HG02970 (cell line): ENCODE results near the gene APOL4.
"Not testable (repeated sequence)": the region's sequence is repeated elsewhere in the genome, so short reads cannot be mapped to it uniquely, and the experiment has no call there.

Experiments
- ATAC-seq: cut with Tn5 transposase; IDR thresholded peaks from one replicate; pipeline ENCODE4 v1.9.1; 2021; ENCODE audit warnings: mild to moderate bottlenecking, moderate library complexity, moderate number of reproducible peaks; ENCODE audit not compliant: unreplicated experiment, low FRiP score

Gene APOL4

DNA sequence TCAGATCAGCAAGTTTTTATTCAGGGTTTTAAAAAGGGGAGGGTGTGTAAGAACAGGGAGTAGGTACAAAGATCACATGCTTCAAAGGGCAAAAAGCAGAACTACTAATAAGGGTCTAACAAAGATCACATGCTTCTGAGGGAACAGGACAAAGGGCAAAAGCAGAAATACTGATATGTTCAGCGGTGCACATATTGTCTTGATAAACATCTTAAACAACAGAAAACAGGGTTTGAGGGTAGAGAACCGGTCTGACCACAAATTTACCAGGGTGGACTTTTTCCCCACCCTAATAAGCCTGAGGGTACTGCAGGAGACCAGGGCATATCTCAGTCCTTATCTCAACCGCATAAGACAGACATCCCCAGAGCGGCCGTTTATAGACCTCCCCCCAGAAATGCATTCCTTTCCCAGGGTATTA lies 7.9 kb upstream of the APOL4 start:
- not testable (repeated sequence) for ATAC-seq

DNA sequence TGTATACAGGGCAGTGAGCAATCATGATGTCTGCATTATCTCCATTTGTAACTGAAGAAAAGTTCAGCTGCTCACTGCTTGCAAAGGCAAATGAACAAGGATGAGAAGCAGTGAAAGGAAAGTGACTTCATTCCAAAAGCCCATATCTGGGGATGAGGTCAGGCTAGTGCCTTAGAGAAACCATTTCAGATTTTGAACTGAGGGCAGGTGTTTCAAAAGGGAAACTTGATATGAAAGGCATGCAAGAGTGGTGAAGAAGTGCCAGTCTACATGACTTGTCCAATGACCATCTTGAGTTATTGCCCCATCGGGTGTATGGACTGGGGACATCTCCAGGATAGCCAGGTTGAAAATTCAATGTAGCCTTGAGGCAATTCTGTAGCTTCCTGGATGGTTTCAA lies 7.3 kb upstream of the APOL4 start:
- ATAC-seq = no peak

DNA sequence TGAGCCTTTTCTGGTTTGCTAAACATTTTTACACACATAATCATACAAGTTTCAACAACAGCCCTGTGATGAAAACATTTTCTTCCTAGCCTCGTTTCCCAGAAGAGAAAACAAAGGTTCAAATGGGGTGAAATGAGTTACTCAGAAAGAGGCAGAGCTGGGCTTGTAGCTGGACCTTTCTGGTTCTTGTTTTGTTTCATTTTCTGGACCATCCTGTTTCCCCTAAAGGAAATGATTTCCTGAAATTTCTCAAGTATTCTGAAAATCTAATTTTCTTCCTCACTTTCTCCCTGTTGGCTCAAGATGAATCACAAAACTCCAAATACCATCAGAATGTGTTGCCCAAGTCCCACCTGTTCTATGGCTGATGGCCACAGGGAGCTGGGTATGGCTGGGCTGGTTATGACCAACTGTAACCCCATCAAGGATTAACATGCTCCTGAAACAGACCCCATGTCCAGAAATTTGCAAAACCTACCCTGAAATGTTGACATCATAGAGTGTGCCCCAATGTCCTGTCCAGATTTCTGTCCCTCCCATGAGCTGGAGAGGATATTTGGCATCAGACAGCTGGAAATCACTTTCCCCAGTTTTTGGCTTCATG lies 6.7 kb upstream of the APOL4 start:
- ATAC-seq = no peak

DNA sequence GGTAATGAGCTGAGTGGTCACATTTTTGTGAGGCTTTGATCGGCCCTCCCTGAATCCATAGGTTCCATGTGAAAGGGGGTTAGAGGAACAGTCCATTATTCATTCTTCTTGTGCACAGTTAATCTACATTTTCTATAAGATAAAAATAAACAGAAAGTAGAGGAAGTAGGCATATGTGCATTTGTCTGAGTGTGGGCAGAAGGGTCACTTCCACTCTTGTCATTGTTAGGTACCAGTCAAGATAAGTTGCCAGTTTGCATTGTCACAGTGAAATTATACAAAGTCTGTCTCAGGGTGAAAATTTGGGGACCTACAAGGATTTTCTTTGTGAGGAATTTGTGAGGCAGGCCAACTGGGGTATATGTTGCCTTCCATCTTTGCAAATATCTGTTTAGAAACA lies 4.6 kb upstream of the APOL4 start:
- ATAC-seq = no peak

DNA sequence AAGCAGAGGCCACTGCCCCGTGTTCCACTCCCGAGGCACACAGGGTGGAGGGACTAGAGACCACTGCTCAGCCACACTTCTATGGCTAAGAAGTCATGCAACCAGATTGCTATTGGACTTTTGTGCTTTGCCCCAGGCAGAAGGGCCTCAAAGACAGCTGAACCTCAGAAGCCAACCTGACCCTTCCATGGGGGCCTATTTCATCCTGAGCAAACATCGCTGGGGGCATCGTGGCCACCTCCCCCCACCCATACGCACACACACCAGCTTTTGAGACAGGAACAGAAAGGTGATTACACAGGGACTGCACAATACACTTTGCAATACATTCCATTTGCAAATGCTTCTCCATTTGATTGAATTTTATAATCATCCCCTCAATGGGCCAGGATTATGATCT lies 4.0 kb upstream of the APOL4 start:
- ATAC-seq = not testable (repeated sequence)

GRCh38 chr22:36204632-36205015 lies 3.0 kb upstream of the APOL4 start:
- ATAC-seq = no peak

- no peak for ATAC-seq
Measured at GRCh38 chr22:36204001-36204631, 2.5 kb upstream of the APOL4 start.

DNA sequence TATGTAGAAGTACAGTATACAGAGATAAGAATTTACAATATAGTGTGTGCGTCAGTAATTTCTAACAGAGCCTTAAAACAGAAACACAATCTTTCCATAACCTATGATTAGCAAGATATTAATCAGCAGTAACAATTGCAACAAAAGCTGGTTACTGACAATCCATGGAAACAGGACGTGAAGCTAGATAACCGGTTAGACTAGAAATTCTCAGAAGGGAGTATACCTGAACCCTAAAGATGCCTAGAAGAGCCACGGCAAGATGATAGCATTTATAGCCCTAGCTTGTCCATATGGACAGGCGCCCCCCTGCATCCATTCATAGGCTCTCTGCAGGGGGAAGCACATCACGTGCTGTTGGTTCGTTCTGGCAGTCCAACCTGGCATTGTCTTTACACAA lies 1.8 kb upstream of the APOL4 start:
- not testable (repeated sequence) for ATAC-seq

DNA sequence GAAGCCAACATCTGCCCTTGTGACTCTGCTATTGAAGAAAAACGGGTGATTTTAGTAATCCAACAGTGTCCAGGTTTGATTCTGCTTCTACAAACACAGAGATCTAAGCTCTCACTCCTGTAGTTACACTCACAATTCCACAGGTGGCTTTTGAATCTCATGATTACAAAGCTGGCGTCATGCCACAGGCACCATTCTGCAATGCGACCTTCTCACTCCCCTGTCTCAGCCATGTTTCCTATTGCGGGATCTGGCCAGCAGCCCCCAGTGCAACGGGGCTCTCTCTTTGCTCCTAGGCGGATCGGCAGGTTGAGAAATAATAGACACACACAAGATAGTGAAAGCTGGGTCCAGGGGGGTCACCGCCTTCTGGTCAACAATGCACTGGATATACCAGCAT lies 1.3 kb upstream of the APOL4 start:
- not testable (repeated sequence) for ATAC-seq

GRCh38 chr22:36201025-36201424 lies 584 bp downstream of the APOL4 start:
- ATAC-seq = not testable (repeated sequence)

DNA sequence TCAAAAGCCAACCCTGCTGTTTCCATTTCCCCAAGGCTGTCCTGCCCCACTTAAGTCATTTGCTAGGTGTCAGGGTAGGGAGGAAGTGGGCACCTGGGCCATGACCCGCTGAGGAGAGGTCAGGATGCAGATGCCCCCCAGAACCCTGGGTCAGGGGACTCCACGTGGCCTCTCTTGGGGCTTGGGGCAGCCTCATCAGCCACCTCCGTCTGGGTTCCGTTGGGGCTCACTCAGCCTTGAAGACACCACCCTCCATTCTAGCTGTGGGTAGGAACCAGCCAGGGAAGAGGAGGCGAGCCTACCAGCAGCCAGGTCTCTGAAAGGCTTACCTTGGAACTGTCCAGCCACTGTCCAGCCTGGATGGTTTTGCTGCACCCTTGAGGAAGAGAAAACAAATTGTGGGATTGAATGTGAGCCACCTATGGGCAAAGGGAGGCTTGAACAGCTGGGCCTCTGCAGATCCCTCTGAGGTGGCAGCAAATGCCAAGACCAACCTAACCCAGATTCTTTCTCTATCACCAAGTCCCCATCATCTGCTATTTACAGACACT lies 2.5 kb downstream of the APOL4 start:
- no peak for ATAC-seq

GRCh38 chr22:36198536-36198935 lies 3.1 kb downstream of the APOL4 start:
- ATAC-seq = no peak

- ATAC-seq = no peak
Measured at GRCh38 chr22:36197514-36198146, 4.0 kb downstream of the APOL4 start.

- ATAC-seq = no peak
Measured at GRCh38 chr22:36197065-36197440, 4.6 kb downstream of the APOL4 start.

DNA sequence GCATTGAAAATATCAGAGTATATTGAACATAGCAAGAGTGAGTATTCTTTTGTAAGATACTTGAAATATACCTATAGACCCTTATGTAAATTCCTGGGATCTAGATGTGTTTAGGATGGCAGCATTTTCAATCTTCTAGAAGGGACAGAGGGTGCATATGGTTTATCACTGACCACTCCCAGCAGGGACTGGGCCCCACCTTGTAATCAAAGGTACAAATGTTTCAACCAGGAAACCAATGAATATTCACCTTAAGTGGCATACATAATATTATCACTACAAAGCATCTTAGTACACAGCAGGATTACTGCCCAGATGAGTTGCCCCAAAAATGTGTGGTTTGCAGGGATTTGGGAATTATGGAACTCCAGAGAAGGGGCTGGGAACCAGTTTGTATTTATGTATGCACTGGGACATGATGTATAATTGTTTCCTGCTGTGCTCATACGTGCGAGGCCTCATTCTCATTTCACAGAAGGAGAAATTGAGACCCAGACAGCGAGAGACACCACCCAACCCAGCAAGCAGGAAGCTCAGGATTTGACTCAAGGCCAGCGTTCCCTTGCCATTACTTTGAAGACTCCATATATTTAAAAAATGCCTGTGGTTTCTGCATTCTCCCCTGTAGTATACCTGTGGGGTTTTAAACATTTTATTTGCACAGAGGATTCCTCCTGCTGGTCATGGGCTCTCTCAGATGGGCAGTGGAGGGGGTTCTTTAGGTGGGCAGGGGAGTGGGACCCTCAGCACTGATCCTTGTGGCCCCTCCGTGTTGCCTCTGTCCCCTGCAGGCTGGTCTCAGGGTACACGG lies 5.2 kb downstream of the APOL4 start:
- ATAC-seq = no peak

DNA sequence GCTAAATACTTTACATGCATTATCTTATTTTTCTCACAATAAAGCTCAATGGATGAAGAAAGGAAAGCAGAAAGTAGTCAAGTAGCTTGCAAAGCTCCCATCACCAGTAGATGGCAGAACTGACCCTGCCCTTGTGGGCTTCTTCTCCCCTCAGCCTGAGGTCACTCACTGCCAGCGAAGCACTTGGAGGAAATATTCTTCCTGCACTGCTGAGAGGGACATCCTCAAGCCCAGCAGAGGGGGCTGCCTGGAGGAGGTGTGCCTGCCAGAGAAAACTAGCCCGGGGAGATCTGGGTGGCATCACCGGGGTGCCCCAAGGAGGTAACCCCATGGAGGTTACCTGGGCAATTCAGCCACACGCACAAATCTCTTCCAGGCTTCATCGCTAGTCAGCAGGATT lies 6.6 kb downstream of the APOL4 start:
- no peak for ATAC-seq

DNA sequence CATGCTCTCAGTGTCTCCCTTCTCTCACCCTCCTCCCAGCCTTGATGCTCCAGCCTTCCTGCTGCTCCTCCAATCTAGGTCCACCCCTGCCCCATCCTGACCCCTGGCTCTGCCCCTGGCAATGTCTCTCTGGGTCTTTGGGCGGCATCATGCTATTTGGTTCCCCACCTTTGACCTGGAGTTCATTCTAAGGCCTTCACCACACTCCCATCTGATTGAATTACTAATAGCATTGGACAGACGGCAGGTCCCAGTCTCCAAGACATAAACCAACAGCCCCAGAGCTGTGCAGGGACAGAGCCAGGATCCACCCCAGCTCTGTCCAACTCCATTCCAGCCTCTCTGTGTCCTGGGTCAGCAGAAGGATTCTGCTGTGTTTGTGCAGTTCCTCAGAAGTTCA lies 7.2 kb downstream of the APOL4 start:
- ATAC-seq = no peak

- ATAC-seq = no peak
Measured at GRCh38 chr22:36193577-36193976, 8.0 kb downstream of the APOL4 start.

DNA sequence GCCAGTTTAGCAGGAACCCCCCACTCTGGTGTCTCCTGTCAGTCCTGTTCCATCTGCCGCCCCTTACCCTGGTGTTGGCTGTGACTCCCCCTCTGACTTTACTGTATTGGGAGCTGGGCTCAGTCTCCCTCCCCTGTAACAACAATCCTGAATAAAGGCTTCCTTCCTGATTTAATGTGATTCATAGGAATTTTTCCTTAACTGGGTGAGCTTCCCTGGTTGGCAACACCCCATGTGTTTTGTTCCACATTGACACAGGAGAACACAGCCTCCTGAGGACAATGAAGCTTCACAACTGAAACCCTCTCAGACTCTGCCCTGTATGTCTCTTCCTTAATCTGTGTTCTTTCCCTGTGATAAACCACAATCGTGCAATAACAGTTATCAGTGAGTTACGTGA lies 8.4 kb downstream of the APOL4 start:
- no peak for ATAC-seq

- ATAC-seq = no peak
Measured at GRCh38 chr22:36192542-36192941, 9.1 kb downstream of the APOL4 start.
